Esophagus squamous epithelium (tissue), 4 donors: Measurements from ENCODE around the gene PCDH12.

ENCODE experiments used
- CTCF ChIP-seq, 6 experiments: fragments of 450-650 bp in 4 of 6; fragments of 200-600 bp in 2 of 6; sonication (generic) in 2 of 6; IDR thresholded peaks; one replicate each; pipeline ENCODE4 v1.5.1; 2016 to 2019; ENCODE audit warnings: antibody characterized with exemption in 6 of 6, mild to moderate bottlenecking in 4 of 6, moderate library complexity in 4 of 6
- POLR2A ChIP-seq, 4 donors: fragments of 450-650 bp; IDR thresholded peaks; one replicate each; pipeline ENCODE4 v1.6.1; 2017; ENCODE audit warnings: antibody characterized with exemption in 4 of 4, mild to moderate bottlenecking in 4 of 4, moderate library complexity in 3 of 4

GRCh38 chr5:141915881-141916336 is 42.1 kb downstream of the PCDH12 start:
- no peak for TF ChIP-seq POLR2A (IDR thresholded peaks at IDR 0.05)
- no peak for TF ChIP-seq CTCF (IDR thresholded peaks at IDR 0.05)
